ENCODE data around the gene SPEM3. TPM values are rescaled to one million over a fixed set of nuclear protein-coding genes. Genes with fewer than 3 reads are reported as not detected.

The SPEM3 gene
- total and polyA plus RNA-seq, 2 of the 13 experiments (the other 11 are each of a cell fraction or from before 2014, with no cell fraction given): not detected

GRCh38 chr17:7394452-7395191, 34.0 kb upstream of the SPEM3 start, which contains the start of gene PLSCR3 (continued):
- TF ChIP-seq TBX2 (CRISPR knock-in tag; IDR thresholded peaks at IDR 0.05; ENCODE audit: borderline replicate concordance): peak; percentile 41; the same call in 1 of the 2 replicates
- TF ChIP-seq HHEX (CRISPR knock-in tag; IDR thresholded peaks at IDR 0.05): no peak
- no peak for TF ChIP-seq ZNF18 (CRISPR knock-in tag; IDR thresholded peaks at IDR 0.05; ENCODE audit: insufficient replicate concordance)
- no peak for TF ChIP-seq ATF4 (CRISPR knock-in tag; IDR thresholded peaks at IDR 0.05)
- TF ChIP-seq TFDP1 (CRISPR knock-in tag; IDR thresholded peaks at IDR 0.05; ENCODE audit: borderline replicate concordance): peak; percentile 62; the same call in 1 of the 2 replicates
- TF ChIP-seq IRF1 (CRISPR knock-in tag; IDR thresholded peaks at IDR 0.05; ENCODE audit: low read depth): no peak
- no peak for TF ChIP-seq ZNF740 (CRISPR knock-in tag; IDR thresholded peaks at IDR 0.05)
- TF ChIP-seq ZNF619 (CRISPR knock-in tag; IDR thresholded peaks at IDR 0.05): no peak
- TF ChIP-seq KMT2B (CRISPR knock-in tag; IDR thresholded peaks at IDR 0.05): no peak; the same call in 1 of the 2 replicates
- TF ChIP-seq KLF9 (CRISPR knock-in tag; IDR thresholded peaks at IDR 0.05; ENCODE audit: low read depth): no peak
- TF ChIP-seq ZSCAN25 (CRISPR knock-in tag; IDR thresholded peaks at IDR 0.05): no peak
- TF ChIP-seq ZNF672 (CRISPR knock-in tag; IDR thresholded peaks at IDR 0.05): no peak
- TF ChIP-seq ZNF230 (CRISPR knock-in tag; IDR thresholded peaks at IDR 0.05): no peak
- TF ChIP-seq ZNF138 (CRISPR knock-in tag; IDR thresholded peaks at IDR 0.05; ENCODE audit: low read depth): no peak
- TF ChIP-seq ZNF552 (CRISPR knock-in tag; IDR thresholded peaks at IDR 0.05; ENCODE audit: borderline replicate concordance): no peak; the same call in 1 of the 2 replicates
- no peak; the same call in 1 of the 2 replicates for TF ChIP-seq TERF1 (CRISPR knock-in tag; IDR thresholded peaks at IDR 0.05)
- no peak for TF ChIP-seq SCMH1 (CRISPR knock-in tag; IDR thresholded peaks at IDR 0.05; ENCODE audit: borderline replicate concordance)
- no peak for TF ChIP-seq EED (CRISPR knock-in tag; IDR thresholded peaks at IDR 0.05)
- TF ChIP-seq FIP1L1 (IDR thresholded peaks at IDR 0.05; ENCODE audit: borderline replicate concordance, insufficient read depth, low read depth, low read length): no peak

Data from HepG2 (cell line).